ENCODE data around the gene ARHGEF19.
"Not testable (repeated sequence)": the region's sequence is repeated elsewhere in the genome, so short reads cannot be mapped to it uniquely, and the experiment has no call there.

ARHGEF19 gene

GRCh38 chr1:16212251-16212961 lies at the start of gene ARHGEF19:
Gene ARHGEF19, minus strand, starts transcription at chr1:16212652. Its CDS starts 3,598 bp downstream, at chr1:16209054.
- no peak for DNase-seq (ENCODE audit: low spot score)

DNA sequence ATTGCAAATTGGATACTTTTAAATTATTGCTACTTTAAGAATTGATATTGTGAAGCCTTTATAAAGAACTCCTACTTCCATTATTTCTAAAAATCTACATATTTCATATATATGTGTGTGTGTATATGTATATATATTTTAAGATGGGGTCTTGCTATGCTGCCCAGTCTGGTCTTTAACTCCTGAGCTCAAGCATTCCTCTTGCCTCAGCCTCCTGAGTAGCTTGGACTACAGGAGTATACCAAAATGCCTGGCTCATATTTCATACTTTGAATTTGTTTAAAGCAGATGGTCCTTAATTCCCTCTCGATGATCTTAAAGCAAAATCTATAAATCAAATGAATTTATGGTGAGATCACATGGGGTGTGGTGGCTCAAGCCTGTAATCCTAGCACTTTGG lies 49.6 kb upstream of the ARHGEF19 start:
- no peak for DNase-seq (ENCODE audit: low spot score)

DNA sequence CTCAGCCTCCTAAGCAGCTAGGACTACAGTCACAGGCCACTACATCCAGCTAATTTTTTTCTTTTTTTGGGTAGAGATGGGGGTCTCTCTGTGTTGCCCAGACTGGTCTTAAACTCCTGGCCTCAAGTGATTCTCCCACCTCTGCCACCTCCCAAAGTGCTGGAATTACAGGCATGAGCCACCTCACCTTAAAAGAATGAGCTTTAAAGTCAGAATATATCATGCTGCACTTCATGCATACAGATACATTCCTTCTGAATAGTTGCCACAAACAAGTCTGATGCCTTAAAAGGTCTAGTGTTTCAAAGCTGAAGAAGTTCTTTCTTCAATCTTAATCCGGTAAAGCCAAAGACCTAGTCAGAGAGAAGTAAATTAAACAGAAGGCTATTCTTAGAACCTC lies 48.4 kb upstream of the ARHGEF19 start:
- no peak for DNase-seq (ENCODE audit: low spot score)

- DNase-seq (ENCODE audit: low spot score), result no peak
These were observed 46.2 kb upstream of the ARHGEF19 start for GRCh38 chr1:16258591-16259135.

DNA sequence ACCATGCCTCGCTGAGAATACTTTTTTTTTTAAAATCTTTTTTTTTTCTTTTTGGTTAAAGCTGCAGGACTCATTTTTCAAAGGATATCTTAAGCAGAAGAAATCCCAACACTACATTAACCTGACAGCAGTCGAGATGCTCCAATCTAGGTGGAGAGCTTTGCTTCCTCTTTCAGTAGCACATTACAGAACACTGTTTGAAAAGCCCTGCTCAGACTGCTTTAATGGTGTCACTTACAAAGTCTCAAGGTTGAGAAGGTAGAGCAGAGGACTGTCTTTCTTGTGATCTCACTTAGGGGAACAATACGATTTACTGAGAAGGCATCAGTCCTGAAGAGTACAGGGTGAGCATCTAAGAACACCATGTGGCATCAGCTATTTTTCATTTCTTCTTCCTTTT lies 45.5 kb upstream of the ARHGEF19 start:
- no peak for DNase-seq (ENCODE audit: low spot score)

DNA sequence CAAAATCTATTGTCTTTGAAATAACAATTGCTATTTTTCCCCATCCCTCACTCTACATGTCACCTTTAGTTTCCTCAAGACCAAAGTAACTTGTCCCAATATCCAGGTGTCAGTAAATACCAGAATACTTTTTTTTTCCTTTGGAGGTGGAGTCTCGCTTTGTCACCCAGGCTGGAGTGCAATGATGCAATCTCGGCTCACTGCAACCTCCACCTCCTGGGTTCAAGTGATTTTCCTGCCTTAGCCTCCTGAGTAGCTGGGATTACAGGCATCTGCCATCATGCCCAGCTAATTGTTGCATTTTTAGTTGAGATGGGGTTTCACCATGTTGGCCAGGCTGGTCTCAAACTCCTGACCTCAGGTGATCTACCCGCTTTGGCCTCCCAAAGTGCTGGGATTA lies 45.1 kb upstream of the ARHGEF19 start:
- DNase-seq (ENCODE audit: low spot score), result not testable (repeated sequence)

DNA sequence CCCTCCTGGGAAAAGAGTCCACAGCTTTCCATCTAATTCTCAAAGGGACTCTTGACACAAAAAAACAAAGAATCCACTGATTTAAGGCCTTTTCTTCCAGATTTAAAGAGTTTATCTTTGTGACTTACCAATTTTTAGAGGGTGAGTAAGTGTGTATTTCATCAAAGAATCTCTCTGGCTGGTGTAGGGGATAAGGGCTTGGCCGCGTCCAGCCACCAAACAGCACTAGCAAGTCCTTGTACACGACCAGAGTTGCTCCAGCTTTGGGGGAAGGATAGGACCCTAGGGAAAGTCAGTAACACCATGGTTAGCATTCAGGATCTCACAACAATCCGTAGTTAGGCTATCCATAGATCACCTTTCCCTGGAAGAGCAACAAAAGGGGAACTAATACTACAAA lies 44.0 kb upstream of the ARHGEF19 start:
- no peak for DNase-seq (ENCODE audit: low spot score)

DNA sequence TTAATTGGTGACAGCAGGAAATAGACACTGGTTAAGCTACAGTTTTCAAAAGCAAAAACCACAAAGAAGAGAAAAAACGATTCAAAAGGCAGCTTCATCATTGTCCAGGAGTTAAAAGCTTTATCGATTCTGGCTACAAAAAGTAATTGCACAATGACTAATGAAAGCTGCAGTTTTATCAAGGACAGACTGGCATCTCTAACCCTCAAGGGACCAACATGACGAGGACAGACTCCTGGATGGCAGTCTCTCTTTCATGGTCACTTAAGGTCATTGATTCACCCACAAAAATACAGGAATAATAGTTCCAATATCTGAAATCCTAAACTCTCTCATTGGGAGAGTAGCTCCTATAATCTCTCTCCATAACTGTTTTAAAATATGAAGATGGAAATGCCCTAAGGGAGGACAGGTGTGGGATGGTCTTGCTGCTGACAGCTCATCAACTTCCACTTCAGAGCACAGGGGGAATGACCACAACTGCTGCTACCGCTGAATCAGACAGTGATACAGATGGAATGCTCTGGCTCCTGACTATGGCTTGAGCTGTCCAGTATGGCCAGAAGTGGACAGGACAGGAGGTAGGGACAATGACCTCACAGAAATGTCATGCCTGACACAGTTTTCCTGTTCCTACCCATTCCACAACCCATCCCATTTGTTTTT lies 41.9 kb upstream of the ARHGEF19 start:
- DNase-seq (ENCODE audit: low spot score), result no peak

- no peak for DNase-seq (ENCODE audit: low spot score)
These were observed 41.0 kb upstream of the ARHGEF19 start for GRCh38 chr1:16253332-16253922.

DNA sequence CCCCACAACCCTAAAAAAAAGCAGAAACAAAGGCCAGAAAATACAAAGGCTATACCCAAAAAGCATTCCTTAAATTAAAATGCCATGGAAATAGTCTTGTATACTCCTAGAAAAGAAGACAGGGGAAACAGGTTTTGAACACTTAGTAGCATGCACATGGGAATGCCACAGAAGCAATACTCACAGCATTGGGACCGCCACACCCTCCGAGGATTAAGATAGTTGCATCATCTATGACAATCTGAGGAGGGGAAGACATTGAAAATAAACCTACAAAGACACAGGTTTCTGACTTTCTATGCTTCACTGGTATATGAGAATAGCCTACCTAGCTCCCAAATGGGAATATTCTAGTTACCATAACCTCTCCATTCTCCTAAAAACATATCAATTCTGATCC lies 40.5 kb upstream of the ARHGEF19 start:
- DNase-seq (ENCODE audit: low spot score), result no peak

DNA sequence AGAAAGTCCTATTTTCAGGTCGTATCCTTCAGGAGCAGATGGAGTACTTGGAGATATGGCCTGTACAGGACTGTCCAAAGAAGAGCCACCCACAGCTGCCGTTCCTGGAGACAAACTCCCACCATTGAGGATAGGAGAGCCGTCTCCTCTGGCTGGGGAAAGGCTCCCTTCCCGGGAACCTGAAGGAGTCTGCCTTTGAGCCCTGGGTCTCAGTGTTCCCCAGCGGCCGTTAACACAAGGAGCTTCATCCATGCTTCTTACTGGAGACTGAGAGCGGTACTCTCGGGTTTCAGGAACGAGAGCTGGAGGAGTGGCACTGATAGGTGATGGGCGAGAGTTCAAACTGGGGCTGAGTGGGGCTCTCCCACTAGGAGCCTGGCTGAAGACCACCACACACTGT lies 38.9 kb upstream of the ARHGEF19 start:
- no peak for DNase-seq (ENCODE audit: low spot score)

DNA sequence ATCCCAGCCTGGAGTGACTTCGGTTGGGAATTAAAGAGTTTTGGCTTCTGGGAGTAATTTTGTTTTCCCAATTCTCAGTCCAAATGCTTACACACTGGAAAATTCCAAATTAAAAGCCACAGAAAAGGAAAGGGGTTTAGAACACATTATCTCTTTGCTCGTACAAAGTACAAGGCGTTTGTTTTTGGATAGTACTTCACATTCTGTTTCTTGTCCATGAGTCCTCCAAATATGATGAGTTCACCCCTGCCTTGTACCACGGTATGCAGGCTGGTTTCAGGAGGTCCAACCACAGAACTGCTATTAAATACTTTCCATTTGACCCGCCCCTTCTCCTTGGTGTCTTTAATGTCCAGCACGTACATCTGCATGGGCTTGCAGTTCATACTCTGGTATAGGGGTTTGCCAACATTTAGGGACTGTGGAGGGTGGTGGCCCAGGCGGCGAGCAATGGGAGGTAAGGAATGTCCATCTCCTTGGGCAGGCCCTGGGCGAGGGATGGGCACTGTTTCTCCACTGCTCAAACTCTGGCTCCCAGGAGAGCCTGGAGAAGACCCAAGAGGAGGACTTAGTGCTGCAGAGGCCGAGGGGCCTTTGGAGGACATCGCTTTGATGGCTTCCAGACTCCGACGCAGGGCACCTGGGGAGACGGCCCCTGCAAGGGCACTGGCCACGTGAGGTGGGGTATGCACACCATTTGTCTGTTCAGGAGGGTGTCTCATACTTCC lies 38.2 kb upstream of the ARHGEF19 start:
- no peak for DNase-seq (ENCODE audit: low spot score)

- no peak for DNase-seq (ENCODE audit: low spot score)
These were observed 37.3 kb upstream of the ARHGEF19 start for GRCh38 chr1:16249596-16250241.

- no peak for DNase-seq (ENCODE audit: low spot score)
These were observed 36.4 kb upstream of the ARHGEF19 start for GRCh38 chr1:16248603-16249516.

- no peak for DNase-seq (ENCODE audit: low spot score)
These were observed 35.6 kb upstream of the ARHGEF19 start for GRCh38 chr1:16248007-16248436.

- DNase-seq (ENCODE audit: low spot score), result no peak
These were observed 35.0 kb upstream of the ARHGEF19 start for GRCh38 chr1:16247441-16247840.

GRCh38 chr1:16246961-16247360 lies 34.5 kb upstream of the ARHGEF19 start:
- no peak for DNase-seq (ENCODE audit: low spot score)

- DNase-seq (ENCODE audit: low spot score), result not testable (repeated sequence)
These were observed 33.8 kb upstream of the ARHGEF19 start for GRCh38 chr1:16246239-16246638.

DNA sequence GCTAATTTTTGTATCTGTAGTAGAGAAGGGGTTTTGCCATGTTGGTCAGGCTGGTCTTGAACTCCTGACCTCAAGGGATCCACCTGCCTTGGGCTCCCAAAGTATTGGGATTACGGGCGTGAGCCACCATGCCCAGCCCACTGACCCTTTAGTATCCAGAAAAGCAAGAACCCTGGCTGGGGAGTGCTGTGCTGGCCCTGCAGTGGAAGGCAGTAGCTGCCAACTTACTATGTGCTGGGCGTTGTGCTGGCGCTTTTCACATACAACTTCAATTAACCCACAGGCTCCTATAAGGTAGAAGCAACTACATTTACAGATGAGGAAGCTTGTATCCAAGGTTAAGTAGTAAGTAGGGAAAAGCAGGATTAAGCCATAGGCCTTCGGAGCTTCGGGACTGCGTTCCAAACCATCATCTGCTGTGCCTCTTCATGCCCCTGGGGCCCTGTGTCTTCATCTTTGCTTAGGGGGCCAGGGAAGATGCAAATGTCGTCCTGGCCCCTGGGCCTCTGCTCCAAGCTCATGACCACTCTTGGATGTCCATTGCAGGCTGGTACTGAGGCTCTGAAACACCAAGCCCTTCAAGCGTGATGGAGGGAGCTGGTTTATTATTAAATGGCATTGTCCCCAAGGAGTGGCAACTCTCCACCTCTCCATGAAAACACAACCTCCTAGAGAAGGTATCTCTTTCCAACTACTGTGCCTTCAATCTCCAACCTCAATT lies 33.2 kb upstream of the ARHGEF19 start:
- no peak for DNase-seq (ENCODE audit: low spot score)

- no peak for DNase-seq (ENCODE audit: low spot score)
These were observed 32.3 kb upstream of the ARHGEF19 start for GRCh38 chr1:16244650-16245285.

Measured in CD4-positive, alpha-beta T cell treated with Interleukin-2 at 100 ng/mL for 4 hours (primary cell).